ENCODE results near the gene CHCT1. TPM values are rescaled to one million over a fixed set of nuclear protein-coding genes. Genes with fewer than 3 reads are reported as not detected.

Gene CHCT1
- total and polyA plus RNA-seq, 2 of the 8 experiments (the other 6 are each of a cell fraction or from before 2014, with no cell fraction given): 0.06 TPM; not detected in 1

GRCh38 chr17:60396412-60396811 is 25.9 kb upstream of the CHCT1 start (continued):
- no peak for TF ChIP-seq MAX (IDR thresholded peaks at IDR 0.05)
- no peak for TF ChIP-seq TCF12 (IDR thresholded peaks at IDR 0.05; ENCODE audit: low read depth, low read length)
- TF ChIP-seq FOSL1 (IDR thresholded peaks at IDR 0.05; ENCODE audit: insufficient read depth, low read depth, low read length): no peak
- TF ChIP-seq GTF2F1 (IDR thresholded peaks at IDR 0.05; ENCODE audit: borderline replicate concordance, low read depth, low read length): no peak
- TF ChIP-seq HDAC2 (IDR thresholded peaks at IDR 0.05; ENCODE audit: borderline replicate concordance in 1 of 2, low read depth in 2 of 2, low read length in 2 of 2): no peak
- no peak for TF ChIP-seq HDAC6 (IDR thresholded peaks at IDR 0.05; ENCODE audit: low read depth, low read length)
- TF ChIP-seq EP300 (IDR thresholded peaks at IDR 0.05; ENCODE audit: borderline replicate concordance in 1 of 2, low read depth in 2 of 2, low read length in 2 of 2): no peak

All from H1 (cell line).